Thoracic aorta (tissue), 2 donors: ENCODE measurements around the gene PLXNA2. TPM values are rescaled to one million over a fixed set of nuclear protein-coding genes. Genes with fewer than 3 reads are reported as not detected.
A peak's percentile ranks its signal among the peaks of the same experiment; 100 is the strongest.

Experiments
- ATAC-seq: fragments of 150-250 bp; one replicate; pipeline ENCODE4 v1.8.0; 2017; ENCODE audit warnings: low read depth; ENCODE audit not compliant: insufficient number of reproducible peaks, low FRiP score
- DNase-seq: peaks from one replicate; pipeline ENCODE4 v3.0.0-alpha.2; 2020; ENCODE audit warnings: low spot score
- H3K27ac ChIP-seq, 2 donors: fragments of 200-600 bp; sonication (generic); 1 replicate in 1 of 2; 2 replicates in 1 of 2; pipeline ENCODE4 v1.5.1; 2016; ENCODE audit warnings: mild to moderate bottlenecking in 2 of 2, moderate library complexity in 2 of 2
- H3K27me3 ChIP-seq: fragments of 200-600 bp; sonication (generic); replicated peaks from 2 replicates; pipeline ENCODE4 v1.6.0; 2016; ENCODE audit warnings: mild to moderate bottlenecking; ENCODE audit not compliant: insufficient read depth
- H3K36me3 ChIP-seq: fragments of 200-600 bp; sonication (generic); one replicate; pipeline ENCODE4 v1.5.1; 2016
- H3K4me1 ChIP-seq, 2 donors: fragments of 200-600 bp; sonication (generic); 1 replicate in 1 of 2; 2 replicates in 1 of 2; pipeline versions ENCODE4 v1.5.1 to v1.6.0; 2016; ENCODE audit warnings: low read depth in 2 of 2, mild to moderate bottlenecking in 1 of 2; ENCODE audit not compliant: control insufficient read depth in 1 of 2
- H3K4me3 ChIP-seq: fragments of 200-600 bp; sonication (generic); 2 replicates; pipeline ENCODE4 v1.5.1; 2016; ENCODE audit warnings: mild to moderate bottlenecking
- H3K9me3 ChIP-seq: fragments of 200-600 bp; sonication (generic); 2 replicates; pipeline ENCODE4 v1.5.1; 2016
- CTCF ChIP-seq: fragments of 200-600 bp; sonication (generic); IDR thresholded peaks from one replicate; pipeline ENCODE4 v1.5.1; 2019; ENCODE audit warnings: antibody characterized with exemption
- total RNA-seq, 2 donors: library from RNA; depleted of rRNA; stranded (reverse); fragments of >200 nt; gene quantifications; one replicate each; pipeline versions ENCODE4 v1.1.0 to v1.2.3, GENCODE V29; 2016

PLXNA2 gene
- total RNA-seq, 2 donors from 2014 or later: 30.2 to 62.2 TPM

GRCh38 chr1:208048904-208049303 lies 195.3 kb downstream of the PLXNA2 start:
- TF ChIP-seq CTCF: no peak
- Histone ChIP-seq H3K9me3 (no peaks in the 10 kb centered on the region), H3K27ac (peak overlapping the region in 1 of 2 donors; percentile 76), H3K36me3 (peaks cover 41% of the 10 kb centered on the region), H3K4me1 (peaks cover 23 to 46% of the 10 kb centered on the region in 2 donors), H3K27me3 (no peaks in the 10 kb centered on the region), H3K4me3 (no peak overlapping the region)
- ATAC-seq (no peak), DNase-seq (no peak)

GRCh38 chr1:208047975-208048374 lies 196.2 kb downstream of the PLXNA2 start:
- H3K36me3 ChIP-seq: peaks cover 41% of the 10 kb centered on the region
- DNase-seq (no peak), ATAC-seq (no peak)
- no peaks in the 10 kb centered on the region for H3K9me3 ChIP-seq
- H3K4me3 ChIP-seq: no peak overlapping the region
- no peak for TF ChIP-seq CTCF
- H3K27me3 ChIP-seq: no peaks in the 10 kb centered on the region
- H3K4me1 ChIP-seq: peaks cover 23 to 52% of the 10 kb centered on the region in 2 donors
- peak overlapping the region; percentile 62 to 76 for H3K27ac ChIP-seq

GRCh38 chr1:208047476-208047934 lies 196.7 kb downstream of the PLXNA2 start:
- Histone ChIP-seq H3K9me3 (no peaks in the 10 kb centered on the region), H3K27me3 (no peaks in the 10 kb centered on the region), H3K4me1 (peaks cover 23 to 52% of the 10 kb centered on the region in 2 donors), H3K36me3 (peaks cover 43% of the 10 kb centered on the region), H3K4me3 (no peak overlapping the region), H3K27ac (peak overlapping the region; percentile 62 to 76)
- peak; percentile 63 for ATAC-seq
- DNase-seq: peak; percentile 80
- TF ChIP-seq CTCF: no peak

- Histone ChIP-seq H3K27ac (peak overlapping the region; percentile 62 to 76), H3K4me1 (peaks cover 23 to 52% of the 10 kb centered on the region in 2 donors), H3K27me3 (no peaks in the 10 kb centered on the region), H3K9me3 (no peaks in the 10 kb centered on the region), H3K4me3 (no peak overlapping the region), H3K36me3 (peaks cover 40% of the 10 kb centered on the region)
- no peak for DNase-seq
- ATAC-seq: no peak
- no peak for TF ChIP-seq CTCF
Observed at GRCh38 chr1:208045463-208046260, 198.5 kb downstream of the PLXNA2 start.

- Histone ChIP-seq H3K27me3 (no peaks in the 10 kb centered on the region), H3K4me1 (peaks cover 23 to 52% of the 10 kb centered on the region in 2 donors), H3K4me3 (no peak overlapping the region), H3K9me3 (no peaks in the 10 kb centered on the region), H3K27ac (peak overlapping the region in 1 of 2 donors; percentile 33), H3K36me3 (peaks cover 48% of the 10 kb centered on the region)
- DNase-seq: no peak
- ATAC-seq: no peak
- TF ChIP-seq CTCF: no peak
Observed at GRCh38 chr1:208044589-208045462, 199.4 kb downstream of the PLXNA2 start.
